CD4-positive, alpha-beta T cell treated with Interleukin-4 for 4 hours (primary cell): Measurements from ENCODE around the gene MTURN.
"Not testable (repeated sequence)": the region's sequence is repeated elsewhere in the genome, so short reads cannot be mapped to it uniquely, and the experiment has no call there.

Experiments
- DNase-seq: peaks from one replicate; pipeline ENCODE4 v3.0.0-alpha.2; 2020

Gene MTURN

DNA sequence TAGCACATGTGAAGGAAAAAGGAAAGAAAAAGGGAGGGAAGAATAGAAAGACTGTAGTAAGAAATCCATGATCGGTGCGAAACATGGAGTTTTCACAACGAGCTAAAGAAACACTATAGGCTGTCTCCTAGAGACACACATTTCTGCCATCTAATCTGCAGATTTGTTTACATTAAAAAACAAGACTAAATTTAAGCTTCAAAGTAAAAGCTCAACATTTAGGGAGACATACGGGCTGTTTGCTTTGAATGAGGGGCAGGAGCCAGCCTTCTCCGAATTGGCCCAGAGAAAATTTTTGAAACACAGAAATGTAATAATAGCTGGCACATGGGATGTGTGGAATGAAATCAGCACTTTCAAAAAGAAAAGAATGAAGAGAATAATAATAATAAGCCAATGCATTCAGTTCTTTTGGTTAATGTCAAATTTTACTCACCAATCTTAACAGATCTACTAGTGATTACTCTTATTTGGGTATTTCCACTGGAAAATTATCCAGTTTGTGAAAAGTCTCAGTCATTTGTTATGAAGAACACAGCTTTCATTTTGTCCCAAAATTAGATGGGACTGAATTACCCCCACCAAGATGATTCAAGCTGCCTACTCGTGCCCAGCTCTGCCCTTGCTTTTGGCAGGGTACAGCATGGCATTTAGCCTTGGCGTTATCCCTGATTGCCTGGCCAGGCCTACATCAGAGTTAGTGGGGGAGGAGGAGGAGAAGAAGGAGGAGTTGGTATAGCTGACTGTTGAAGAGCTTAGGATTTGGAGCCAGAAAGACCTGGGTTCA is 47.1 kb downstream of the MTURN start:
- DNase-seq, result no peak

DNA sequence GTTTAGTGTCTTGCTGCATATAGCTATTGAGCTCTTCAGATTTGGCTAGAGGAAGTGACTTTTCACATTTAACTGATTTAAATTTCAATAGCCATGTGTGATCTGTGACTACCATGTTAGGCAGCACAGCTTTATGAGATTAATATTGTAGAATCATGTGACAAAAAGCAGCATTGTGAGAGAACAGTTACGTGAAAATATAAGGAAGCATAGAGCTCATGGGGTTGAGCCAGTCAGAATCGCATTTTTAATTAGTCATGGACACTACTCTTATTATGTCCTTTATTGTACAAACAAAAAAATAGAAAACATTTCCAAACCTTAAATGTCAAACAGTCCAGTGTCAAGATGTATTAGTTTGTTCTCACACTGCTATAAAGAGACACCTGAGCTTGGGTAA is 48.0 kb downstream of the MTURN start:
- DNase-seq, result no peak

DNA sequence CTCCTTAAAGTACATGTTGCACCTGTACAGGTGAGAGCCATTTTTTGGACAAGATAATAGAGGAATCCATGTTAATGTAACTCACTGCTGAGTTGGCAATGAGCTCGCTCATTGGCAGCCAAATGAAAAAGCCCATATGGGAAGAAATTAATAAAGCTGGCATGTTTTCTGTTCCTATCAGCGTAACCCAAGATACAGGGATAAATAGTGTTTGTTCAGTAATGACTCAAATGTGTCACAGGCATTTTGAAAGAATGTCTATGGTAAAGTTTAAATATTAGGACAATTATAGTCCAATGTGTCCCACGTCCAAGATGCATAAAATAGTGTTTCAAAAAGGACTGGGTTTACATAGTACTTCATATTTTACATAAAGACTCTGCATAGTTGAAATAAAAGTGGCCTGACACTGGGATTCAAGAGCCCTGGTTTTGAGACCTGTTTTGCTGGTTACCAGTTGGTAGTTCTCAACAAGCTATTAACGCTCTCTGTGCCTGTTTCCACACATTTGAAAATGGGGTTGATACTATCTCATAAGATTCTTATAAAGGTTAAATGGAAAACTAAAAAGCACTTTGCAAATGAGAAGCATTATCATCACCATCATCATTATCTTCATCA is 49.1 kb downstream of the MTURN start:
- no peak for DNase-seq

DNA sequence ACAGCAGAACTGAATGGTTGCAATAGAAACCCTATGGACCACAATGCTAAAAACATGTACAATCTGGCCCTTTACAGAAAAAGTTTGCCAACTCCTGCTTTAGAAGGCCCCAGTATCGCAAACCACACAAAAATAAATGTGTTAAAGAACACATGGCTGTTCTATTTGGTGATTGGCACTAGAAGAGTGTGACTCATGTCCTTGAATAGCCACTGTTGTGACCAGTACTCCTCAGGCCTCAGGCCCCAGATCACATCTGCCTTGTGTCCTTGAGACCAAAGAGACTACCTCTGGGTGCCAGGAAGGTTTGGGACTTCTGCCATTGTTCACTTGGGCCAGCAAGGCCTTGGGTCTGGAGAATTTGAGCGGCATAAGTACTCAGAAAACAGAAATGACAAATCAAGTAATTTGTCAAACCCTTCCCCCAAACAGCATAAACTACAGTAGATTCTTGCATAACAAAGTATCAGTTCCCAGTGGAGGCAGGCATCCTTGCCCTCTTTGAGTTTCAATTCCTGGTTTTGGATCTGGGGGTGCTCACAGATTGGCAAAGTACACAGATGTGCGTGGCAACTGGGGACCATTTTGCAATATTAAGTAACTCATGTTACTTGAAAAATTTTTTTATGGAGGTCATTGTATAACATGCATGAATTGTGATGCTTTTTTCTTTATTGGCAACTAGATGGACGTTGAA is 50.2 kb downstream of the MTURN start:
- DNase-seq, result peak; percentile 5

DNA sequence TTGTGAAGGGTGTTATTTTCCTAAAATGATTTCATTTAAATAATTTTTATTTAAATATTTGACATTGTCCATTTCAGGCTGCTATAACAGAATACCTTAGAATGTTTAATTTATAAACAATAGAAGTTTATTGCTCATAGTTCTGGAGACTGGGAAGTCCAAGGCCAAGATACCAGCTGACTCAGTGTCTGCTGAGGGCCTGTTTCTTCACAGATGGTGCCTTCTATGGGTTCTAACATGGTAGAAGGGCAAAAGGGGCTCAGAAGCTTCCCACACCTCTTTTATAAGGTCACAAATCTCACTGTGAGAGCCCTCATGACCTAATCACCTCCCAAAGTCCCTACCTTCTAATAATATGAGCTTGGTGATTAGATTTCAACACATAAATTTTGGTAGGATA is 50.7 kb downstream of the MTURN start:
- DNase-seq, result no peak

DNA sequence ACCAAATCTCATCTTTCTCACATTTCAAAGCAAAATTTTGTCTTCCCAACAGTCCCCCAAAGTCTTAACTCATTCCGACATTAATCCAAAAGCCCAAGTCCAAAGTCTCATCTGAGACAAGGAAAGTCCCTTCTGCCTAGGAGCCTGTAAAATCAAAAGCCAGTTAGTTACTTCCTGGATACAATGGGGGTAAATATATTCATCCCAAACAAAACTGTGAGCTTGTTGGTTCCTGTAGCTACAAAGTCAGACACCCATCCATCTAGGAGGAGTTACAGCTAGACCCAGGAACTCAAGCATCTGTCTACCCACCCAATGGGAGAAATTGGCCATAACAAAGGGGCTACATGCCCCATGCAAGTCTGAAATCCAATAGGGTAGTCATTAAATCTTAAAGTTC is 51.9 kb downstream of the MTURN start:
- DNase-seq, result no peak

DNA sequence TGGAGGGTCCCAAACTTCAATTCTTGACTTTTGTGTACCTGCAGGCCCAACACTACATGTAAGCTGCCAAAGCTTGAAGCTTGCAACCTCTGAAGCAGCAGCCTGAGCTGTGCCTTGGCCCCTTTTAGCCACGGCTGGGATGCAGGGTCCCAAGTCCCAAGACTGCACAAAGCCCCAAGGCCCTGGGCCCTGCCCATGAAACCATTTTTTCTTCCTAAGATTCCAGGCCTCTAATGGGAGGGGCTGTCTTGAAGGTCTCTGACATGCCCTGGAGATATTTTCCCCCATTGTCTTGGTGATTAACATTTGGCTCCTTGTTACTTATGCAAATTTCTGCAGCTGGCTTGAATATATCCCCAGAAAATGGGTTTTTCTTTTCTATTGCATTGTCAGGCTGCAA is 52.7 kb downstream of the MTURN start:
- no peak for DNase-seq

DNA sequence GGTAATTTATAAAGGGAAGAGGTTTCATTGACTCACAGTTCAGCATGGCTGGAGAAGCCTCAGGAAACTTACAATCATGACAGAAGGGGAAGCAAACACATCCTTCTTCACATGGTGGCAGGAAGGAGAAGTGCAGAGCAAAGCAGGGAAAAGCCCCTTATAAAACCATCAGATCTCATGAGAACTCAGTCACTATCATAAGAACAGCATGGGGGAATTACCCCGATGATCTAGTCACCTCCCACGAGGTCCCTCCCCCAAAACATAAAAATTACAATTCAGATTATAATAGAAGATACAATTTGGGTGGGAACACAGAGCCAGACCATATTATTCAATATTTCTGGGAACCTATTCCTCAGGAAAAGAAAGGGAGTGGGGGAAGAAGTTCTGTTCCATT is 53.6 kb downstream of the MTURN start:
- not testable (repeated sequence) for DNase-seq

DNA sequence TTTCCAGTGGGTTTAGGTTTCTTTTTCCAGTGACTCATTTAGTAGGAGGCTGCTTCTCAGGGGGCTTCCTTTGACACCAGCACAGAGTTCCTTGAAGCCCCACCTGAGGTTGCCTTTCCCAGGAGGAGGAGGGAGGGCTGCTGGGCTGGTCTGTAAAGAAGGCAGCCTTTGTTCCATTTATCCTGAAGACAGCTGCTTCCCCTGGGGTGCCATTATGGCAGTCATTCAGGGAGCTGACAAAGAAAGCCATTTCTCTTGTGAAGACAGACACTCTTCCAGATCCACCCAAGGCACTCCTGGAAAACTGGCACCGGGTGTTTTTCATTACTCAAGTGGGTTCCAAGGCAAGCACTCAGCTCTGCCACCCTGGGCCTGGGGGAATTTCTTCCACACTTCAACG is 54.0 kb downstream of the MTURN start:
- DNase-seq, result no peak

DNA sequence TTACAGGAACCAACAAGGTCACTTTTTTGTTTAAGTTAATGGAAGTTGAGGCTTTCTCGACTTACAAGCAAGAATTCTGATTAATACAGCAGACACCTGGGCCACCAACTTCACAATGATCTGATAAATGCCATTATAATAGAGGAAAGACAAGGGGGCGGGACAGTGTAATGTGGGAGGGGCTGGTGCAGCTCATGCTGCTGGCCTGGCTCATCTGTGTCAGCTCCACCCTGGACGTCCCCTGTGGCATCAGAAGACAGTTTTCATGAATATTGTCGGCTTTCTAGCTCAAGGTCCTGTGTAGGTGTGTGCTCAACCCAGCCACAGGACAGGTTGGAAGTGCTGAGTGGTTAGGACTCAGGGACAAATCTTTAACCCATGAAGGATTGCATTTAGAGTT is 57.0 kb downstream of the MTURN start:
- no peak for DNase-seq

DNA sequence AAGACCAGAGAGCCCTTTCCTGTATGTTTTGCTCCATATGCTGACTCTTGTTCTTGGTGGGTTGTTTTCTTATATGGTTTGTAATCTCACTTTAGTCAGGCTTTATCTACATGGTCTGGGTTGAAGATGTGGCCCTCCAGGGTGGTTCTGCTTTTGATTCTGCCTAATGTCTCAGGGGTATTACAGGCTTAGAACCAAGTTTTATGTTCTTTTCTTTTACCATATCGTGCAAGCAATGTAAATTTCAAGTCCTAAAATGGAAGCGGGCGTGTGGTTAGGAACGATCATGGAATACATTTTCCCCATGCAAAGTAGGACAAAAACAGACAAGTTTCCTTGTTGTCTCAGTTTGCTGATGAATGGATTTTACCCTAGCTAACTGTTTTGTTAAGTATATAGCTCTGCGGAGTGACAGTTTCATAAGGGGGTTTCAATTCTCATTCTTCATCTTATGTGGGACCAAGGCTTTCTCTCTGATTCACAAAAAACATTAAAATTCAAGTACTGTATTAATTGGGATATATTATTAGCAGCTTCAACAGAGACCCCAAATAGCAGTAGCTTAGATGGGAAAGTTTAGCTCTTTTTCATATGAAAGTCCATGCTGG is 58.7 kb downstream of the MTURN start:
- no peak for DNase-seq

DNA sequence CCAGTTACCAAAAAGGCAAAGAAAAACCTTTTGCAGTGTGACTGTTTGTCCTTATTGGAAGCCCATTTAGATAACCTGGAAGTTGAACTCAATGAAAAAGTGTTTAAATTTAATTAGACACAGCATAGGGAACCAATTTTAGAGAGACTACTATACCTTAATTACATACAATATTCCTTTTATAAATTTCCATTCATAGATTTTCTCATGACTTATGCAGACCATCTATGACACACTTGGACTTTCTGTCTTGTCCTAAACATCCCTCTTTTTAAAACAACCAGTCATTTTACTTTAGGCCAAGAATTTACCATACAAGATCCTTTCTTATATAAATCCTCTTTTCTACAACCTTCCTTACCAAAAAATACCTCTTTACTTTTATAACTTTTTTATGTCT is 61.6 kb downstream of the MTURN start:
- no peak for DNase-seq

DNA sequence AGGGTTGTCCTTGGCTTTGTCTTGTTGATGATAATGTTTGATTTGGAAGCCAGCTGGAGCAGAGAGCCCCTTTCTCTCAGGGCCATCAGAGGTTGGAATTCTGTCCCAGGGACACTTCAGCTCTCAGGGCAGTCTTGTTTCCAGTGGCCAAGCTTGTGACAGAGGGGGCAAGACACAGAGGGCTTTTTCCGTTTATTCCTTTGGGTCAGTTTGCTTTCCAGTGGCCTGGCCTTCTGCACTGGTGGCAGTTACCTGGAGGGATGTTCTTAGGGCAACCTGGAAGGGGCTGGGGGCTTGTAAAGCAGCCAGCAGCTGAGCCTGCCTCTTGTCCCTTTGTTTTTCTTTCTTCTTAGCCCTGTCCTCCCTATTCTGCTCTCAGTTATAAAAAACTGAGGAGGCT is 62.7 kb downstream of the MTURN start:
- no peak for DNase-seq

DNA sequence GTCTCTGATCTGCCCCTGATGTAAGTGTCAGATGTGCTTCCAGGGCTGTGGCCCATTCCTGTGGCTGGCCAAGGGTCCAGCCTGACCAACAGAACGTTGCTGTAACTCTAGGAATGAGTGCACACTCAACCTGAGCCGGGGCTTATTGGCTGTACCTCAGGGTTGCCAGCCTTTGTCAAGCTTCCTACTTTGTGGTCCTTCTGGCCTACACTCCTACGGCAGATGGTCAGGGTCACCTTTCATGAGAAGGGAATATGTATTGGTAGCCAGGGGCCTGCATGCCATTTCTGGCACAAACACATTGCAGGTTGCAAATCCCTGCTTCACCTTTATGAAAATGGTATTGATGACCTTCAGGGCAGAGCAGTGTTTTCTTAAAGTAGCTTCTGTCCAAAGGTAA is 64.5 kb downstream of the MTURN start:
- no peak for DNase-seq

DNA sequence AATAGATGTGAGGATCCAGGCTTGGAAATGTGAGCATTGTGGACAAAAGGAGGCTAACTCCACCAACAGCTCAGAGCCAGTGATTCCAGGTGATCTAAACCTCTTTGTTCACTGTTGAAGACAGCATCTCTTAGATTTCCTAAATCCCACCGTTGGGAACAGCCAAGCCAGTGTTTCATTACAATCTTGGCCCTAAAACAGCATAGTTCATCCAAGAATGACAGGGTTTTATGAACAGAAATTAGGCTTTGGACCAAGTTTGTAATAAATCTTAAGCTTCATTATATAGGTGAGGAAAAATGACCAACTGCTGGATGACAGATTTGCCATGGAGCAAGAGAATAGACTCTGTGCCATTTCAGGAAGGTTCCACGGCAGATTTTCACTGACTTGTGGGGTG is 65.8 kb downstream of the MTURN start:
- DNase-seq, result no peak

DNA sequence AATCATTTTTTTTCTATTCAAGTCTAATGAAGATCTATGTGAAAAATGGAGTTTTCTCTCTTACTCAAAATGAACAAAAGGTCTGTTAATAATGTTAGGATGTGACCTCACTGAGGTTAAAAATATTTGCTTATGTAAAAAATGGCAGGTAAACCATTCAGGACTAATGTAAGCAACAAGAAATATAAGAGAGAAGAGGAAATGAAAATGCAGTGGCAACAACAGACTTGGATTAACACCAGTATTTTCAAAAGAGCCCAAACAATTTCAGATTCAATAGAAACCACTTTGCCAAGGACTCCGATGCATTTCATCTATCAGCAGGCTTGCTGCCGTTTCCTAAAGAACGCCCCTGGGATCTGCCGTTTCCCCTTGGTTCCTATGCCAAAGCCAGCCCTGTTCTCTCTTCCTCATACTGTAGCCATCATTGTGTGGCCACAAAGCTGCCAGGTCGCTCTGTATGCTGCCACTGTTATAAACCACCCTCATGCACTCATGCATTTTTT is 66.4 kb downstream of the MTURN start:
- DNase-seq, result no peak

DNA sequence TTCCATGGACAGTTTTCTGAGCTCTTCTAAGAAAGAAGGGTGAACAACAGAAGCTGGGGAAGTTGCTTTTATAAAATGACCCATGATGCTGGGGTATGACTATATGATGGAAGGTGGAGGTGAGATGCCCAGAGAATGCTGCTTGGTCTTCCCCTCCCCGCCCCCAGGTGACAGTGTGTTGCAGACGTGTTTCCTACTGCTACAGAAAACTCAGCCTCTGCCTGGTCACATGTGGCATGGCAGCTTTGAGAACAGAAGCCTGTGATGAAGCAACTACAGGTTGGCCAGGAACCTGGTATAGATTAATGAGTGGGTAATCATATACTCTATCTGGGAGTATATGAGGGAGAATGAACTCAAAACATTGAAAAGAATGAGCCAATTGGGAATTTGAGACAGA is 67.1 kb downstream of the MTURN start:
- DNase-seq, result no peak

DNA sequence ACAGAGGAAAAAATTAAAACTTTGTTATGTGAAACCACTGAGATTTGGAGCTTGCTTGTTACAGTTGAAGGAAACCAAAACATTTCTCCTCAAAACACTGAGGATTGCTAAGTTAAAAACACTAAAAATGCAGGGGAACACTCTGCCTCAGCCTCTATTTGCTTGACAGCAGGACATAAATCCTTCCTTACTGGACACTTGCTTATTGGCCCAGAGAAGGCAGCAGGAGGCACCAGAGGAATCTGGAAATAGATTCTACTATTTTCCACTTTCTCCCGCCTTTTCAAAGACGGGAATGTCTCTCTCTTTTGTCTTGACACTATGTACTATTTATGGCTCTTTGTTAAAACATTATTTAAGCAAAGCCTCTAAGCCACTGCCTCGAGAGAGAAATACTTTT is 67.9 kb downstream of the MTURN start:
- DNase-seq, result no peak

DNA sequence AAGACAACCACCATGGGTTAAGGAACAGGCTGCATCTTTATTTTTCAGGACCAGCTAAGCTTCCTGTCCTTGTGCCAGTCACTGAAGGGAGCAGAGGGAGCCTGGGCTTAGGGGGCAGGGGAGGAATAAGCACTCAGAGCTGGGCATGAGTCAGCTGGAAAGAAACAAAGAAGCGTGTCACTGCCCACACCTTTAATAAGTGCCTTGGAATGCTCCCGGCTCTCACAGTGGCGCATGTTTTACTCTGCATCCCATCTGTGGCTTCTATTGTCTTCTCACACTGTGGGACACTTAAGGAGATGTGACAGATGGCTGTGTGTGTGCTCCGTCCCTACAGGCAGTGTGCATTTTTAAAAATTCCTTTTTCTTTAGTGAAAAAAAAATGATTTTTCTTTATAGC is 71.7 kb downstream of the MTURN start:
- DNase-seq, result no peak

DNA sequence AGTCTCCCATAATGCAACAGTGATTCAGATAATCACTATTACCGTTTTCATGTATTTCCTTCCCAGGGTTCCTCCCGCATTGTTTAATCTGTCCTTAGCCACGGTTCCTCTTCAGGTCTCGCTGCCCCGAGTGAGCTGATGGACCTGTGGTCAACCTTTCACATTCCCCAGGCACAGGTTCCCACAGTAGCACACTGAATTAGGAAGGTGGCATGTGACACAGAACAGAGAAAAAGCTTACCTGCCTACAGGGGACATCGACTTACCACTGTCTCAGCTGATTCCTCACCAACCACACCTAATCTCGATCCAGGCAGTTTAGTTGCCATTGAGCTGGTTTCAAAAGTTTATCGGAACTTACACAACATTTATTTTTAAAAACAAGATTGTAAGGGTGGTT is 72.2 kb downstream of the MTURN start:
- DNase-seq, result no peak

DNA sequence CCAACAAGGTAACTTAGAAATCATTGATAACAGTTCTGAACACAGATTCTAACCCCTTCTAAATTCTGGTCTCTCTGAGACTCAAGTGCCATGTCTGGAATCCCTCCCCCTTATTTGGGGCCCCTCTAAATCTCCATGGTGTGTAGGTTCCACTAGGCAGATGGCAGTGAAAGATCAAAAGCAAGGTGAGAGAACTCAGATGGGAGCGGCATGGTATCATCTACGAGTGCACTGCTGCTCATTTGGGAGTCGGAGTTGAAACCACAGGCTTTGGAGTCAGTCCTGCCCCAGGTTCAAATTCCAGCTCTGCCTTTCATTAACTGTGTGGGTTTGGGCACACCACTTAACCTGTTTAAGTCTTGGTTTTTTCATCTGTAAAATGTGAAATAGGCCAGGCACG is 72.6 kb downstream of the MTURN start:
- no peak for DNase-seq

DNA sequence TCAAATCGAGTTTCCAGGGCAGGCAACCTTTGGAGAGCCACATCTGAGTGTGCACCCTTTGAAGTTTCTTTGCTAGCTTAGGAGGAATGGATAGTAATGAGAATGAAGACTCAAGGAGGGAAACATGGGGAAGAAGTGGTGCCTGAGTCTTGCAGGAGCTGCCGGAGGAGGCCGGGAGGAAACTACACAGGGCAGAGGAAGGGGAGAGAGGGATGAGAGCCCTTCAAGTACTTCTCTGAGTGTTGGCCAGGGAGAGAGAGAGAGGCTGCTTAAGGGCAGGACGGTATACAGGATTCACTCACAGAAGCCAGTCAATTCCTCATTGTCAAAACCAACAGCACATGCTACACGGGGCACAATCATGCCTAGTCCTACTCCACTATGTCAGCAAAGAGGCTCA is 75.2 kb downstream of the MTURN start:
- DNase-seq, result no peak
